Cortex of kidney (tissue), 1 donor: ENCODE measurements around the gene IGF2BP2.

ENCODE experiments used
- DNase-seq: peaks from one replicate; lab custom pipeline; 2025; lab: John Stamatoyannopoulos, UW

The IGF2BP2 gene

GRCh38 chr3:185837414-185837813 is 12.6 kb upstream of the IGF2BP2 start:
- DNase-seq: no peak

GRCh38 chr3:185831990-185832389 is 7.1 kb upstream of the IGF2BP2 start:
- DNase-seq: no peak

- DNase-seq: no peak
These were observed 6.4 kb upstream of the IGF2BP2 start for GRCh38 chr3:185831195-185831594.

- DNase-seq: no peak
These were observed 5.4 kb upstream of the IGF2BP2 start for GRCh38 chr3:185830018-185830797.

- no peak for DNase-seq
These were observed 3.9 kb upstream of the IGF2BP2 start for GRCh38 chr3:185828755-185829154.

- no peak for DNase-seq
These were observed 2.9 kb upstream of the IGF2BP2 start for GRCh38 chr3:185827595-185828344.

- no peak for DNase-seq
These were observed 1.0 kb upstream of the IGF2BP2 start for GRCh38 chr3:185825639-185826481.

- peak; percentile 12 for DNase-seq
These were observed 514 bp downstream of the IGF2BP2 start for GRCh38 chr3:185824051-185825005.

- DNase-seq: no peak
These were observed 1.5 kb downstream of the IGF2BP2 start for GRCh38 chr3:185823078-185824044.

- DNase-seq: no peak
These were observed 2.4 kb downstream of the IGF2BP2 start for GRCh38 chr3:185822221-185823000.

GRCh38 chr3:185820973-185821758 is 3.7 kb downstream of the IGF2BP2 start:
- DNase-seq: no peak

GRCh38 chr3:185818267-185818875 is 6.5 kb downstream of the IGF2BP2 start:
- DNase-seq: no peak

- DNase-seq: no peak
These were observed 9.2 kb downstream of the IGF2BP2 start for GRCh38 chr3:185815391-185816282.

- no peak for DNase-seq
These were observed 11.1 kb downstream of the IGF2BP2 start for GRCh38 chr3:185813691-185814215.

GRCh38 chr3:185813205-185813604 is 11.6 kb downstream of the IGF2BP2 start:
- DNase-seq: no peak

- DNase-seq: no peak
These were observed 17.3 kb downstream of the IGF2BP2 start for GRCh38 chr3:185807445-185808068.
